IMR-90 (cell line): ENCODE data around the gene TBC1D22A. TPM values are rescaled to one million over a fixed set of nuclear protein-coding genes. Genes with fewer than 3 reads are reported as not detected.

Source experiments
- ATAC-seq: fragments of 200-7000 bp; cut with Tn5 transposase; 2 replicates; pipeline ENCODE4 v1.9.1; 2020; ENCODE audit warnings: low read depth, mild to moderate bottlenecking, moderate library complexity
- BruUV-seq: library from RNA; stranded (reverse); fragments of 400-500 nt; replicated peaks from 2 replicates; lab custom pipeline; 2021; lab: Mats Ljungman, UMichigan
- CTCF ChIA-PET: fragments of 300-600 bp; formaldehyde crosslinking; extraction: SDS; loops from one replicate; lab custom pipeline; 2021; ENCODE audit warnings: antibody characterized with exemption; lab: Yijun Ruan, JAX
- POLR2A ChIA-PET: fragments of 300-600 bp; sonication (Branson Sonifier 250); formaldehyde crosslinking; loops from one replicate; lab custom pipeline; 2022; ENCODE audit warnings: antibody characterized with exemption; ENCODE audit not compliant: unreplicated experiment; lab: Charles Lee
- DNase-seq: peaks from one replicate; pipeline ENCODE4 v3.0.0; 2013
- H2AFZ ChIP-seq: replicated peaks from 2 replicates; pipeline ENCODE3; 2013; ENCODE audit warnings: low read length, mild to moderate bottlenecking; ENCODE audit not compliant: poor library complexity
- H2AK5ac ChIP-seq: 2 replicates; pipeline ENCODE4 v1.6.1; 2013; ENCODE audit warnings: low read depth, low read length, inconsistent platforms
- H2AK9ac ChIP-seq: replicated peaks from 2 replicates; pipeline ENCODE3; 2013; ENCODE audit warnings: mild to moderate bottlenecking, low read depth, low read length, moderate library complexity; ENCODE audit not compliant: poor library complexity
- H2BK120ac ChIP-seq: 2 replicates; pipeline ENCODE4 v1.6.1; 2013; ENCODE audit warnings: low read depth, low read length, inconsistent platforms
- H2BK15ac ChIP-seq: 3 replicates; pipeline ENCODE4 v1.6.1; 2013; ENCODE audit warnings: low read depth, low read length, inconsistent platforms
- H2BK20ac ChIP-seq: 2 replicates; pipeline ENCODE4 v1.6.1; 2013; ENCODE audit warnings: low read depth, mild to moderate bottlenecking, inconsistent platforms, low read length, moderate library complexity
- H2BK5ac ChIP-seq: 2 replicates; pipeline ENCODE4 v1.6.1; 2013; ENCODE audit warnings: mild to moderate bottlenecking, low read depth, low read length, inconsistent platforms; ENCODE audit not compliant: poor library complexity, severe bottlenecking
- H3K14ac ChIP-seq: replicated peaks from 2 replicates; pipeline ENCODE4 v1.6.1; 2013; ENCODE audit warnings: low read depth, low read length, inconsistent platforms
- H3K18ac ChIP-seq: 2 replicates; pipeline ENCODE4 v1.6.1; 2013; ENCODE audit warnings: low read depth, low read length, control low read depth
- H3K23ac ChIP-seq: 2 replicates; pipeline ENCODE4 v1.6.1; 2013; ENCODE audit warnings: low read depth, low read length, inconsistent platforms
- H3K27ac ChIP-seq: 2 replicates; pipeline ENCODE4 v1.5.1; 2013; ENCODE audit warnings: mild to moderate bottlenecking, control low read depth, low read length; ENCODE audit not compliant: insufficient read depth
- H3K27me3 ChIP-seq: 2 replicates; pipeline ENCODE4 v1.6.1; 2013; ENCODE audit warnings: low read length; ENCODE audit not compliant: control insufficient read depth, insufficient read depth
- H3K36me3 ChIP-seq: 2 replicates; pipeline ENCODE4 v1.6.1; 2013; ENCODE audit warnings: low read length, mixed read lengths; ENCODE audit not compliant: control insufficient read depth, insufficient read depth
- H3K4ac ChIP-seq: 2 replicates; pipeline ENCODE4 v1.6.1; 2013; ENCODE audit warnings: low read depth, low read length, inconsistent platforms
- H3K4me1 ChIP-seq: 2 replicates; pipeline ENCODE4 v1.6.1; 2013; ENCODE audit warnings: low read length, mixed read lengths; ENCODE audit not compliant: control insufficient read depth, insufficient read depth
- H3K4me2 ChIP-seq: 2 replicates; pipeline ENCODE4 v1.6.1; 2013; ENCODE audit warnings: low read depth, mild to moderate bottlenecking, control low read depth, low read length, moderate library complexity
- H3K4me3 ChIP-seq: 2 replicates; pipeline ENCODE4 v1.5.1; 2013; ENCODE audit warnings: low read depth, mild to moderate bottlenecking, control low read depth, low read length, moderate library complexity; ENCODE audit not compliant: insufficient read depth
- H3K56ac ChIP-seq: 2 replicates; pipeline ENCODE4 v1.6.1; 2013; ENCODE audit warnings: low read length, inconsistent platforms; ENCODE audit not compliant: insufficient read depth; ENCODE audit errors: extremely low read depth
- H3K79me1 ChIP-seq, 2 experiments: 2 replicates each; pipeline ENCODE4 v1.6.1; 2013; ENCODE audit warnings: low read length in 2 of 2, inconsistent platforms in 1 of 2, low read depth in 1 of 2
- H3K9ac ChIP-seq: 2 replicates; pipeline ENCODE4 v1.6.1; 2013; ENCODE audit warnings: low read depth, low read length, control low read depth
- H3K9me1 ChIP-seq: 2 replicates; pipeline ENCODE4 v1.6.1; 2013; ENCODE audit warnings: low read length, inconsistent platforms; ENCODE audit not compliant: insufficient read depth
- H3K9me3 ChIP-seq: 2 replicates; pipeline ENCODE4 v1.6.1; 2013; ENCODE audit warnings: low read length; ENCODE audit not compliant: control insufficient read depth, insufficient read depth
- H4K20me1 ChIP-seq: 2 replicates; pipeline ENCODE4 v1.6.1; 2013; ENCODE audit warnings: low read length, inconsistent platforms; ENCODE audit not compliant: insufficient read depth
- H4K5ac ChIP-seq: 2 replicates; pipeline ENCODE4 v1.6.1; 2013; ENCODE audit warnings: mild to moderate bottlenecking, low read depth, low read length, control low read depth
- H4K8ac ChIP-seq, 2 experiments: 2 replicates each; pipeline ENCODE4 v1.6.1; 2013; ENCODE audit warnings: low read depth in 2 of 2, low read length in 2 of 2, control low read depth in 1 of 2, inconsistent platforms in 1 of 2
- H4K91ac ChIP-seq: 2 replicates; pipeline ENCODE4 v1.6.1; 2013; ENCODE audit warnings: low read depth, low read length, inconsistent platforms; ENCODE audit not compliant: insufficient read depth
- BHLHE40 ChIP-seq: fragments of 150-350 bp; IDR thresholded peaks from 2 replicates; pipeline ENCODE4 v1.6.1; 2016; ENCODE audit warnings: mild to moderate bottlenecking, low read depth, low read length
- WGBS, 2 experiments: methylation state at CpG; one replicate each; pipeline versions ENCODE4 v1.1.5 to v1.1.7; 2013; ENCODE audit warnings: missing lambda C conversion rate in 2 of 2; ENCODE audit not compliant: insufficient read length in 1 of 2; ENCODE audit errors: extremely low coverage in 2 of 2; 5-methylcytosine and 5-hydroxymethylcytosine counted together
- dilution Hi-C: fragments of 300-500 bp; cut with HindIII; formaldehyde crosslinking; loops from one replicate; pipeline ENCODE4 v1.14.3; 2018; ENCODE audit warnings: low sequenced_read_pairs; ENCODE audit not compliant: unreplicated experiment
- in situ Hi-C: fragments of 300-500 bp; cut with MboI; formaldehyde crosslinking; loops from 3 replicates; pipeline ENCODE4 v1.14.3; 2019; ENCODE audit warnings: low sequenced_read_pairs, inconsistent platforms, mixed read lengths
- intact Hi-C: fragments of 100-400 bp; cut with micrococcal nuclease; formaldehyde crosslinking; loops from 2 replicates; pipeline ENCODE4 v1.10.0; 2022
- polyA plus RNA-seq, 3 experiments: library from polyadenylated mRNA; depleted of rRNA; stranded (reverse); fragments of >200 nt; gene quantifications; 2 replicates each; pipeline ENCODE4 v1.2.3, GENCODE V29; 2012; ENCODE audit warnings: low replicate concordance in 1 of 3
- total RNA-seq: library from RNA; depleted of rRNA; stranded (reverse); fragments of >200 nt; gene quantifications from 2 replicates; pipeline ENCODE4 v1.2.3, GENCODE V29; 2012

The TBC1D22A gene
- total and polyA plus RNA-seq, 2 of the 4 experiments (the other 2 are of a cell fraction) = 9.0 to 16.7 TPM

- Histone ChIP-seq H3K4me1 (no peaks in the 10 kb centered on the region), H4K8ac (no peak overlapping the region), H3K4me3 (no peak overlapping the region), H3K14ac (no peak overlapping the region), H2BK5ac (peak overlapping the region; percentile 50), H3K27me3 (no peaks in the 10 kb centered on the region), H4K20me1 (0 out of 2 replicates have a peak, but pooled peaks cover 8% of the 10 kb centered on the region), H3K9me3 (no peaks in the 10 kb centered on the region), H2AK9ac (no peak overlapping the region), H4K5ac (no peak overlapping the region), H2AFZ (no peak overlapping the region), H3K9me1 (peaks cover 4% of the 10 kb centered on the region), H3K23ac (no peak overlapping the region), H2BK120ac (no peak overlapping the region), H3K36me3 (peaks cover 8% of the 10 kb centered on the region), H3K18ac (no peak overlapping the region), H3K27ac (no peak overlapping the region), H4K91ac (no peak overlapping the region), H3K4ac (no peak overlapping the region), H2AK5ac (no peak overlapping the region), H3K79me1 (peaks cover 18 to 19% of the 10 kb centered on the region in 2 experiments), H2BK20ac (no peak overlapping the region), H3K9ac (no peak overlapping the region), H3K56ac (no peak overlapping the region), H2BK15ac (no peak overlapping the region), H3K4me2 (no peak overlapping the region)
- ATAC-seq (no peak), DNase-seq (no peak)
- WGBS, 2 experiments = 100% methylated on average over 1 to 2 of the region's 8 CpGs
- ChIA-PET CTCF (no interaction called here), POLR2A (no interaction called here)
- dilution Hi-C loops (no loop called here), in situ Hi-C loops (no loop called here), intact Hi-C loops (no loop called here)
- TF ChIP-seq BHLHE40 = no peak
- no TSS peak for BruUV-seq
Observed at GRCh38 chr22:47005506-47006408, 243.3 kb downstream of the TBC1D22A start.
